ENCODE results near the gene ATE1.

DNA sequence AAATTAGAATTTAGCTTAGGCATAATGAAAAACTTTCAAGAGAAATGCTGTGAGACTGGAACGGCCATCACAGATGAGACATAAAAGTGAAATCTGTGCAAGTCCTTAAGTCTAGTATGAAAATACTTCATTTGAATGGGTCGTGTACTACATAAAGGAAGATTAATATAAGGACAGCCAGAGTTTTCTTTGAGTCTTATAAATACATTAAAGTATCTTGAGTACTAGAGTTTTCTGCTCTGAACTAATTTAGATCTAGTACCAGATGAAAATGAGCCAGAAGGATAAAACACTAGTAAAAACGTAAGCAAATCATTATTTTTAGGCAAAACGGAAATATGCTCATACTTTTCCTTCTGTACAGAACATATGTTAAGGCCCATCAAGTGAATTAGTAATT is 93.1 kb downstream of the ATE1 start:
- TF ChIP-seq CTCF (IDR thresholded peaks at IDR 0.05) (no peak), JUN (CRISPR knock-in tag; IDR thresholded peaks at IDR 0.05) (no peak), ZBTB43 (CRISPR knock-in tag; IDR thresholded peaks at IDR 0.05) (no peak), NR3C1 (CRISPR knock-in tag; conservative IDR thresholded peaks at IDR 0.05; ENCODE audit: low read depth) (no peak), E2F4 (CRISPR knock-in tag; IDR thresholded peaks at IDR 0.05; ENCODE audit: borderline replicate concordance, low read depth) (no peak), RELA (CRISPR knock-in tag; IDR thresholded peaks at IDR 0.05; ENCODE audit: borderline replicate concordance) (no peak)
- TF ChIP-seq, protein P1, sequence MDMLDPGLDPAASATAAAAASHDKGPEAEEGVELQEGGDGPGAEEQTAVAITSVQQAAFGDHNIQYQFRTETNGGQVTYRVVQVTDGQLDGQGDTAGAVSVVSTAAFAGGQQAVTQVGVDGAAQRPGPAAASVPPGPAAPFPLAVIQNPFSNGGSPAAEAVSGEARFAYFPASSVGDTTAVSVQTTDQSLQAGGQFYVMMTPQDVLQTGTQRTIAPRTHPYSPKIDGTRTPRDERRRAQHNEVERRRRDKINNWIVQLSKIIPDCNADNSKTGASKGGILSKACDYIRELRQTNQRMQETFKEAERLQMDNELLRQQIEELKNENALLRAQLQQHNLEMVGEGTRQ (CRISPR knock-in tag; IDR thresholded peaks at IDR 0.05) = no peak
- TF ChIP-seq, protein P2, sequence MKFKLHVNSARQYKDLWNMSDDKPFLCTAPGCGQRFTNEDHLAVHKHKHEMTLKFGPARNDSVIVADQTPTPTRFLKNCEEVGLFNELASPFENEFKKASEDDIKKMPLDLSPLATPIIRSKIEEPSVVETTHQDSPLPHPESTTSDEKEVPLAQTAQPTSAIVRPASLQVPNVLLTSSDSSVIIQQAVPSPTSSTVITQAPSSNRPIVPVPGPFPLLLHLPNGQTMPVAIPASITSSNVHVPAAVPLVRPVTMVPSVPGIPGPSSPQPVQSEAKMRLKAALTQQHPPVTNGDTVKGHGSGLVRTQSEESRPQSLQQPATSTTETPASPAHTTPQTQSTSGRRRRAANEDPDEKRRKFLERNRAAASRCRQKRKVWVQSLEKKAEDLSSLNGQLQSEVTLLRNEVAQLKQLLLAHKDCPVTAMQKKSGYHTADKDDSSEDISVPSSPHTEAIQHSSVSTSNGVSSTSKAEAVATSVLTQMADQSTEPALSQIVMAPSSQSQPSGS (CRISPR knock-in tag; IDR thresholded peaks at IDR 0.05; ENCODE audit: borderline replicate concordance, low read depth) = no peak

Measured in WTC11 (cell line).